Lower leg skin (tissue), 4 donors: Measurements from ENCODE around the gene MAX. TPM values are rescaled to one million over a fixed set of nuclear protein-coding genes. Genes with fewer than 3 reads are reported as not detected.

ENCODE experiments used
- DNase-seq, 2 donors: peaks; one replicate each; pipeline ENCODE4 v3.0.0-alpha.2; 2019; ENCODE audit warnings: low spot score in 2 of 2
- H3K4me3 ChIP-seq: fragments of 200-600 bp; sonication (generic); 2 replicates; pipeline ENCODE4 v1.5.1; 2017; ENCODE audit warnings: mild to moderate bottlenecking, low read depth; ENCODE audit not compliant: poor library complexity, severe bottlenecking
- CTCF ChIP-seq, 3 donors: fragments of 450-650 bp; IDR thresholded peaks; one replicate each; pipeline ENCODE4 v1.5.1; 2016; ENCODE audit warnings: antibody characterized with exemption in 3 of 3, mild to moderate bottlenecking in 3 of 3, moderate library complexity in 2 of 3
- POLR2A ChIP-seq, 2 donors: fragments of 450-650 bp; IDR thresholded peaks; one replicate each; pipeline ENCODE4 v1.6.1; 2016 to 2017; ENCODE audit warnings: antibody characterized with exemption in 2 of 2, mild to moderate bottlenecking in 1 of 2, moderate library complexity in 1 of 2
- WGBS, 2 donors: methylation state at CpG; one replicate each; pipeline ENCODE4 v1.1.5; 2018; 5-methylcytosine and 5-hydroxymethylcytosine counted together
- intact Hi-C: fragments of 100-400 bp; cut with DNase I; formaldehyde crosslinking; loops from one replicate; pipeline ENCODE4 v1.15.0; 2023; ENCODE audit warnings: low total_unique reads
- total RNA-seq, 4 donors: library from RNA; depleted of rRNA; stranded (reverse); fragments of >200 nt; gene quantifications; one replicate each; pipeline ENCODE4 v1.1.0, GENCODE V29; 2016

MAX gene
- total RNA-seq, 4 donors from 2014 or later: 61.0 to 126 (median 65.6) TPM

DNA sequence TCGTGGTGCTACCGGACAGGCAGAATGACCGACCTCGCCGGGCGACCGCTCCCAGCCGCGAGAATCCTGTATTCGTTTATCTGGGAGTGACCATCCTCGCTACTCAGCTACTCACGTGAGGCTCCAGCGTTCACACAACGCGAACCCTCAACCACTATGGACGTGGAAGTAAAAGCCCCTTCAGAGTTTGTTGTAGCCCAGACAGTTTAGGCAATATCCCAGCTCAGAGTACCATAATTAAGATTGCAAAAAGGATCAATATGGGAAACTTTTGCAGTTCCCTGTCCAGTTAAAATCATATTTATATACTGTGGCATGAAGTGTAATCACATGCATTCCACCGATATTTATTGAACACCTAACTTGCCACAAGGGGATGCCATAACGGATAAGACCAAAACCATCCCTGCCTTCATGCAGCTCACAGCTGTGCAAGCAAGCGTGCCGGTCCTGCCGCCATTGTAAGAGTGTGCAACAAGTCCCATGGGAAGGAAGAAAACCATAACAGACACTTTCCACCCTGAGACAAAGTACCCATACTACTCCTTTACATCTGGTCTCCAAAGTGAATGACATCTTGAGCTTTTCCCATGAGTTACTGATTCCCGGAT is 938 bp upstream of the MAX start:
- H3K4me3 ChIP-seq: peak overlapping the region; percentile 45
- intact Hi-C loops: no loop called here
- WGBS, 2 donors: 7 to 13% methylated on average over 14 to 22 of the region's 22 CpGs
- TF ChIP-seq CTCF (IDR thresholded peaks at IDR 0.05) (no peak), POLR2A (IDR thresholded peaks at IDR 0.05) (no peak)
- DNase-seq: no peak

GRCh38 chr14:65101631-65102440 is 481 bp downstream of the MAX start:
- intact Hi-C loops: no loop called here
- DNase-seq: peak; percentile 29 to 88
- WGBS, 2 donors: 0 to 1% methylated on average over 21 to 39 of the region's 66 CpGs
- H3K4me3 ChIP-seq: peak overlapping the region; percentile 83
- TF ChIP-seq POLR2A (IDR thresholded peaks at IDR 0.05) (no peak), CTCF (IDR thresholded peaks at IDR 0.05) (no peak)

GRCh38 chr14:65100922-65101541 is 1.3 kb downstream of the MAX start:
- no peak overlapping the region for H3K4me3 ChIP-seq
- no peak for TF ChIP-seq POLR2A (IDR thresholded peaks at IDR 0.05)
- TF ChIP-seq CTCF (IDR thresholded peaks at IDR 0.05): no peak
- 10 to 16% methylated on average over 6 of the region's 6 CpGs for WGBS, 2 donors
- no peak for DNase-seq
- intact Hi-C loops: no loop called here

GRCh38 chr14:65098586-65098985 is 3.7 kb downstream of the MAX start:
- no peak for TF ChIP-seq CTCF (IDR thresholded peaks at IDR 0.05)
- no peak for TF ChIP-seq POLR2A (IDR thresholded peaks at IDR 0.05)
- no peak for DNase-seq
- 15 to 16% methylated on average over 2 of the region's 2 CpGs for WGBS, 2 donors
- intact Hi-C loops: no loop called here
- no peak overlapping the region for H3K4me3 ChIP-seq

GRCh38 chr14:65096323-65097089 is 5.8 kb downstream of the MAX start:
- intact Hi-C loops: no loop called here
- DNase-seq: no peak
- TF ChIP-seq POLR2A (IDR thresholded peaks at IDR 0.05) (no peak), CTCF (IDR thresholded peaks at IDR 0.05) (no peak)
- no peak overlapping the region for H3K4me3 ChIP-seq
- 23 to 35% methylated on average over 6 of the region's 6 CpGs for WGBS, 2 donors
